GM18520 (cell line): Measurements from ENCODE around the gene TMEM88.
"Not testable (repeated sequence)": the region's sequence is repeated elsewhere in the genome, so short reads cannot be mapped to it uniquely, and the experiment has no call there.

Experiments
- ATAC-seq: cut with Tn5 transposase; IDR thresholded peaks from one replicate; pipeline ENCODE4 v1.9.1; 2021; ENCODE audit not compliant: unreplicated experiment

Gene TMEM88

GRCh38 chr17:7856011-7856810 is 1.3 kb downstream of the TMEM88 start:
- ATAC-seq: no peak

GRCh38 chr17:7856811-7857712 is 2.2 kb downstream of the TMEM88 start, which contains the start of gene NAA38:
Gene NAA38 (minus strand): TSS chr17:7857559. CDS start chr17:7857463, 96 bp downstream.
- ATAC-seq: peak; percentile 65

DNA sequence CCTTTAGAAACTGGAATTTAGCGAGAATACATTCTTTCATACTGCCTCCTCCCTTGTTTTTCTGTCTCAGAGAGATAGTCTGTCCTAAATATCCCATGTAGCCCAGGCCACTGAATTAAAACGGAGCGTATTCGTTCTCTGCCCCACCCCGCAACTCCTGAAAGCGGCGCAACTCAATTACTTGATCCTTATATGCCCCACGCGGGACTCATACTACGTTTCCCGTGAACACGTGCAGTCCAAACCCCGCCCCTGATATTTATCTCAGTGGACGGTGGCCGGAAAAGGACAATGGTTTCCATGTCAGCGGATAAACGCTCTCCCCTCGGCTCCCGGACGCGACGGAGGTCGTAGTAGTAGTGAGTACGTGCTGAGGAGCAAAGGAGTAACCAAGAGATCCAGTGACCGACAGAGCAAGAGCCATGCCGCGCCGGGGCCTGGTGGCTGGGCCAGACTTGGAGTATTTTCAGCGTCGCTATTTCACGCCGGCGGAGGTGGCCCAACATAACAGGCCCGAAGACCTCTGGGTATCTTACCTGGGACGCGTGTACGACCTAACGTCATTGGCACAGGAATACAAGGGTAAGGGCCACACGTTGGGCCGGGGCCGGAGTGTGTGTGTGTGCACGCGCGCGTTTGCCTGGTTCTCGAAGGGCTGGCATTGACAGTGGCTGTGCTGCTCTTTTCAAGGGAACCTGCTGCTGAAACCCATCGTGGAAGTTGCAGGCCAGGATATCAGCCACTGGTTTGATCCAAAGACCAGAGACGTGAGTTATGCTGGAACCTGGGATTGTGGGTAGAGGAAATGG is 3.1 kb downstream of the TMEM88 start, which contains the start of gene CYB5D1:
Gene CYB5D1, plus strand, starts transcription at position 291 of the 809 bp plus-strand sequence. Its CDS starts 132 bp downstream, at position 423.
- peak; percentile 25 for ATAC-seq

DNA sequence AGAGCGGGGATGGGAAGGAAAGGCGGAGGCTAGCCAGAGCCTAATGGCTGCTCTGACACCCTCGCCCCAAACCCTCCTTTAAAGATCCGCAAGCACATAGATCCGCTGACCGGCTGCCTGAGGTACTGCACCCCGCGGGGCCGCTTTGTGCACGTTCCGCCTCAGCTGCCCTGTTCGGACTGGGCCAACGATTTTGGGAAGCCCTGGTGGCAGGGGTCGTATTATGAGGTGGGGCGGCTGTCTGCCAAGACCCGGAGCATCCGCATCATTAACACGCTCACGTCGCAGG is 3.6 kb downstream of the TMEM88 start:
- ATAC-seq: no peak

DNA sequence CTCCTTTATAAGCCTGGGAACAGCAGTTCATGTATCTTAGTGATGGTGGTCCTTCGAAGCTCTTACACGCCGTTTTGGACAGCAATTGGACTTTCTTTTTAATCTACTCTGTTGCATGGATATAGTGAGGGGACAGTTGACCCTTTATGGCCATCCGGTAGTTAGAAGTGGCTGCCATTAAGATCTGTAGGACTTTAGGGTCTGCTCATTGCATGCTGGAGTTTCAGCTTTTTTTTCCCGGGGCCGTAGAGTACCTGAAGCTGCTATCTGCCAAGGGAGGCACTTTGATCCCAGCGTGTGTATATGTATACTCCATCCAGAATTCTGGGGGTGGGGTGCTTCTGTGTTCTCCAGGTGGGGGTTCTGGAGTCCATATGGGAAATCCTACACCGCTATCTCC is 4.2 kb downstream of the TMEM88 start:
- ATAC-seq: no peak

DNA sequence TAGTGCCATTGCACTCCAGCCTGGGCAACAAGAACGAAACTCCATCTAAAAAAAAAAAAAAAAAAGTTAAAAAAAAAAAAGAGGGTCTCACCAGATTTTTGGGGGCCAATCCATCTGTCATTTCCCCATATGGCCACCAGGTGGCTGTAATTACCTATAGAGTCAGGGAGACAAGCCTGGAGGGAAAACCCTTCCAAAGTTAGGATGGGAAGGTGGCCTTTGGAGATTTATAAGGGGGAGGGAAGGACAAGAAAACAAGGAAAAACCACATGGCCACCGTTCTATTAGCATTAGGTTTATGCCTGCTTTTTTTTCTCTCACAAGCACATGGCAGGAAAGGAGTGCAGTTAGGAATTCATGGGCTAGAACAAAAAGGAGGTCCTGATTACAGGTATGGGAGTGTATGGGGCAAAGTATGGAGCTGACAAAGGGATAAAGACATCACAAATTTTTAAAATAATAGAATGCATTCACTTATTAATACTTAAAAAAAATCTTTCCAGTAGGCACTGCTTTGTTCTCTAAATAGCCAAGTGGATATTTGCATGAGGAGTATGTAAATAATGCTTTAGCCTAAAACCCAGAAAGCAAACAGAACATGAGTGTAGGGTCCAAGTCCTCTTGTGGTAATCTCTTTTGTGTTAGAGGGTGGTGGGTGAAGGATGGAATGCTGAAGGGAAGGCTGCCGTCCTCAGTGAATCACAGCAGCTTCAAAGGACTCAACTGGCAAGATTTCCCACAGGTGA is 8.0 kb downstream of the TMEM88 start:
- no peak for ATAC-seq

GRCh38 chr17:7864384-7864783 is 9.5 kb downstream of the TMEM88 start:
- ATAC-seq: not testable (repeated sequence)

- no peak for ATAC-seq
Observed at GRCh38 chr17:7864995-7865650, 10.3 kb downstream of the TMEM88 start.

DNA sequence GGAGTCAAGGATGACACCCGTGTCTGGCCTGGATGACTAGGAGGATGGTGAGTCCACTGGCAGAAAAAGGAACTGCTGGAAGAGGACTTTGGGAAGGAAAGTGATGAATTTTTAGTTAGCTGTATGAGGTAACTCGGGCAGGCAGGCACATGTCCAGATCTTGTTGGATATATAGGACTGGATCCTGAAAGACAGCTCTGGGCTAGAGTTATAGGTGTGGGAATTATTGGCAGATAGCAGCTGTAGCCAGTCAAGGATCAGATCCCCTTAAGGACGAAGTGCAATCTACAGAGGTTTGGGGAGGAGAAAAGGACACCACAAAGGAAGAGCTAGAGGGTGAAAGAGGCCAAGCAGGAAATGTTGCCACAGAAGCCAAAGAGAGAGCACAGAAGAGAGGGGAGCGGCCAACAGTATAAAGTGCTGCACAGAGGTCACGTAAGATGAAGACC is 13.0 kb downstream of the TMEM88 start:
- ATAC-seq: no peak

GRCh38 chr17:7873051-7873450 is 18.2 kb downstream of the TMEM88 start:
- ATAC-seq: no peak

DNA sequence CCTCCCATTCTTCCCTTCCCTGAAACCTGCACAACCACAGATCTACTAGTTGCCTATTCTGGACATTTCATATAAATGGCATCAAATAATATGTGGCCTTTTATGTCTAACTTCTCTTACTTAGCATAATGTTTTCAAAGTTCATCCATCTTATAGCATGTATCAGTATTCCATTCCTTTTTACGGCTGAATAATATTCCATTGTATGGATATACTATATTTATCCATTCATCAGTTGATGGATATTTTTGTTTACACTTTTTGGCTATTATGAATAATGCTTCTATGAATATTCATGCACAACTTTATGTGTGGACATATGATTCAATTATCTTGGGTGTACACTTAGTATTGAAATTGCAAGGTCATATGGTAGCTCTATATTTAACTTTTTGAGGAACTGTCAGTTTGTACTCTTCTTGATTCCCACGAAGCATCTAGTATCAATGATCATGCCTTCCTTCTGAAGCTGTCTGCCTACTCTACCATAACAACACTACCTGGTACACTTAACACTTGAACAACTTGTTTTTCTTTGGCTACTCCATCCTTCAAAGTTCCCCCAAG is 21.0 kb downstream of the TMEM88 start:
- ATAC-seq: no peak

DNA sequence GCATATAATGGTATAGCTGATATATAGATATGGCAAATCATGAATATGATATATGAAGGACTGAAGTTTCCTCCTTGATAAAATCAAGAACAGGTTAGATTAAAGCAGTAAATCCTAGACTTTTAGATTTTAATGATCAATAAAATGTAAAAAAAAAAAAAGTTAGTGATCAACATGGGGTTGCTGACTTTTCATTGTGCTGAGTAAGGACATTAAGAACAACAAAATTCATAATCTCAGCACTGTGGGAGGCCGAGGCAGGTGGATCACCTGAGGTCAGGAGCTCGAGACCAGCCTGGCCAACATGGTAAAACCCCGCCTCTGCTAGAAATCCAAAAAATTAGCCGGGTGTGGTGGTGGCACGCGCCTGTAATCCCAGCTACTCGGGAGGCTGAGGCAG is 23.4 kb downstream of the TMEM88 start:
- no peak for ATAC-seq

- no peak for ATAC-seq
Observed at GRCh38 chr17:7880076-7880868, 25.4 kb downstream of the TMEM88 start.

DNA sequence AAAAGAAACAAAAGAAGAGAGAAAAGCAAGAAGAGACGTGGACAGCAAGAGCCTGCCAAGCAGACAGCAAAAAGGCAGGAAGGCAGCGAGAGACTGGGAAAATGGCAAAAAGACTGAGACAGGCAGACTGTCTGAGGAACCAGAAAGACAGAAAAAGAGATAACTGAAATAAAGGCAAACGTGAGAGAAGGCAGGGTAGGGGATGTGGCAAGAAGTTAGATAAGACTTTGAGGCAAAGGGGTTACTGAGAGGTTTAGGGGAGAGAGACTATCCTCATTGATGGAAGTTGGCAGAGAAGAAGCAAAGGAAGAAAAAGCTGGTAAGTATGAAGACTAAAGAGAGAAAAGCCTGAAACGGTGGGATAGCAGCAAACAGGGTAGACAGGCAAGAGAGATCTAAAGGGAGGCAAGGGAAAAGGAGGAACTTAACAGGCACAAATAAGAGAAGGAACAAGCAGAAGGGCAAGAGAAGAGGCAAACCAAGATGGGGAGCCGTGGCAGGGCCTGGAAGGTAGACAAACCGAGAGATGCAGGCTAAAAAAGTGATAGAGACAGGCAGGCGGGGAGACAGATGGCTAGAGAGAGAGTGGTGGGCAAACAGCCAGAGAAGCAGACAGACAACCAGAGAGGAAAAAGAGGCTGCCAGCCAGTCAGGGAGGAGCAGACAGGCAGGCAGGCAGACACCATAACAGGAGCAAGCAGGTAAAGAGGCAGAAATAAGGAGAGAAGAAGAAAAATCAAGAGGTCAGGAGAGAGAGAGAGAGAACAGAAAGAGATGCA is 26.6 kb downstream of the TMEM88 start:
- ATAC-seq: no peak

- ATAC-seq: no peak
Observed at GRCh38 chr17:7882068-7882467, 27.2 kb downstream of the TMEM88 start.

GRCh38 chr17:7882629-7883028 is 27.8 kb downstream of the TMEM88 start:
- ATAC-seq: no peak

GRCh38 chr17:7883781-7884386 is 29.0 kb downstream of the TMEM88 start:
- no peak for ATAC-seq
